Osteoblast (primary cell): ENCODE measurements around the gene ADAMTS2. TPM values are rescaled to one million over a fixed set of nuclear protein-coding genes. Genes with fewer than 3 reads are reported as not detected.

ENCODE experiments used
- DNase-seq: peaks from one replicate; pipeline ENCODE4 v3.0.0; 2011; ENCODE audit warnings: low spot score, mixed read lengths; ENCODE audit not compliant: insufficient read length; ENCODE audit errors: missing footprints
- H2AFZ ChIP-seq: 2 replicates; pipeline ENCODE4 v1.6.0; 2011; ENCODE audit warnings: mild to moderate bottlenecking, low read length
- H3K27ac ChIP-seq: 2 replicates; pipeline ENCODE4 v1.5.1; 2011; ENCODE audit warnings: mild to moderate bottlenecking, low read depth, low read length, moderate library complexity
- H3K27me3 ChIP-seq: 2 replicates; pipeline ENCODE4 v1.6.0; 2012; ENCODE audit warnings: mild to moderate bottlenecking, control low read depth, inconsistent platforms, low read length, moderate library complexity; ENCODE audit not compliant: insufficient read depth
- H3K36me3 ChIP-seq: 2 replicates; pipeline ENCODE4 v1.5.1; 2011; ENCODE audit warnings: mild to moderate bottlenecking, low read length, control low read depth, moderate library complexity; ENCODE audit not compliant: insufficient read depth
- H3K4me1 ChIP-seq: 2 replicates; pipeline ENCODE4 v1.5.1; 2011; ENCODE audit warnings: mild to moderate bottlenecking, low read length, control low read depth, moderate library complexity; ENCODE audit not compliant: insufficient read depth
- H3K4me2 ChIP-seq: 2 replicates; pipeline ENCODE4 v1.6.0; 2011; ENCODE audit warnings: mild to moderate bottlenecking, low read length; ENCODE audit not compliant: insufficient read depth
- H3K4me3 ChIP-seq: fragments of 200-600 bp; sonication (generic); 3 replicates; pipeline ENCODE4 v1.5.1; 2012; ENCODE audit warnings: mild to moderate bottlenecking, low read length, inconsistent platforms; ENCODE audit not compliant: insufficient read depth
- H3K79me2 ChIP-seq: 2 replicates; pipeline ENCODE4 v1.6.0; 2012; ENCODE audit warnings: mild to moderate bottlenecking, low read length, control low read depth, inconsistent platforms; ENCODE audit not compliant: insufficient read depth
- H3K9me3 ChIP-seq: 2 replicates; pipeline ENCODE4 v1.5.1; 2011; ENCODE audit warnings: low read depth, low read length, control low read depth
- H4K20me1 ChIP-seq: 2 replicates; pipeline ENCODE4 v1.6.0; 2012; ENCODE audit warnings: mild to moderate bottlenecking, low read length, control low read depth; ENCODE audit not compliant: insufficient read depth
- total RNA-seq: library from RNA; depleted of rRNA; stranded (reverse); fragments of >200 nt; gene quantifications from 2 replicates; pipeline ENCODE4 v1.2.3, GENCODE V29; 2012
- TF ChIP-seq, protein P1 (sequence below): IDR thresholded peaks from 2 replicates; pipeline ENCODE4 v1.5.1; 2011; ENCODE audit warnings: mild to moderate bottlenecking, low read depth, low read length, moderate library complexity; ENCODE audit errors: extremely low read depth

Gene ADAMTS2
- total RNA-seq, 1 donor = 144 TPM

GRCh38 chr5:179201986-179202385 is 143.3 kb downstream of the ADAMTS2 start:
- Histone ChIP-seq H3K79me2 (peaks cover 69% of the 10 kb centered on the region), H3K4me3 (no peak overlapping the region), H3K4me2 (no peak overlapping the region), H3K9me3 (no peaks in the 10 kb centered on the region), H2AFZ (no peak overlapping the region), H3K27ac (no peak overlapping the region), H3K27me3 (no peaks in the 10 kb centered on the region), H3K36me3 (peaks cover 10% of the 10 kb centered on the region), H4K20me1 (peaks cover 48% of the 10 kb centered on the region), H3K4me1 (peaks cover 4% of the 10 kb centered on the region)
- TF ChIP-seq, protein P1, sequence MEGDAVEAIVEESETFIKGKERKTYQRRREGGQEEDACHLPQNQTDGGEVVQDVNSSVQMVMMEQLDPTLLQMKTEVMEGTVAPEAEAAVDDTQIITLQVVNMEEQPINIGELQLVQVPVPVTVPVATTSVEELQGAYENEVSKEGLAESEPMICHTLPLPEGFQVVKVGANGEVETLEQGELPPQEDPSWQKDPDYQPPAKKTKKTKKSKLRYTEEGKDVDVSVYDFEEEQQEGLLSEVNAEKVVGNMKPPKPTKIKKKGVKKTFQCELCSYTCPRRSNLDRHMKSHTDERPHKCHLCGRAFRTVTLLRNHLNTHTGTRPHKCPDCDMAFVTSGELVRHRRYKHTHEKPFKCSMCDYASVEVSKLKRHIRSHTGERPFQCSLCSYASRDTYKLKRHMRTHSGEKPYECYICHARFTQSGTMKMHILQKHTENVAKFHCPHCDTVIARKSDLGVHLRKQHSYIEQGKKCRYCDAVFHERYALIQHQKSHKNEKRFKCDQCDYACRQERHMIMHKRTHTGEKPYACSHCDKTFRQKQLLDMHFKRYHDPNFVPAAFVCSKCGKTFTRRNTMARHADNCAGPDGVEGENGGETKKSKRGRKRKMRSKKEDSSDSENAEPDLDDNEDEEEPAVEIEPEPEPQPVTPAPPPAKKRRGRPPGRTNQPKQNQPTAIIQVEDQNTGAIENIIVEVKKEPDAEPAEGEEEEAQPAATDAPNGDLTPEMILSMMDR = no peak
- DNase-seq = peak; percentile 14

DNA sequence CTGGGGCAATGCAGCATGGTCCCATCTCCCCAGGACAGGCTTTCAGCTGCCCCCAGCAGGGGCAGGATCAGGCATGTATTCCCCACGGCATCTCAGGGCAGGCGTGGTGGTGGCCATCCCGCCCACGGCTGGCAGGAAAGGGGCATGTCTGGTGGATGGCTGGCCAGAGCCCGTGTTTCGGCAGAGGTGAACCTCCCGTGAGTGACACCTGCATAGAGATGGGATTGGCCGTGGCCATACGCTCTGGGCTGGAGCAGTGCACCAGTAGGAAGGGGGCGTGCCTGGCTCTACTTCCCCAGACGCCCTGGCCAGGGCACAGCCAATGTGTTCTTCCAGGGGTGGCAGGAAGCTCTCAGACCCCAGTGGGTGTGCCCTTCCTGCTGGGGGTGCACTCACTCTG is 146.0 kb downstream of the ADAMTS2 start:
- no peaks in the 10 kb centered on the region for H3K4me1 ChIP-seq
- peaks cover 66% of the 10 kb centered on the region for H3K79me2 ChIP-seq
- H3K36me3 ChIP-seq = peaks cover 11% of the 10 kb centered on the region
- DNase-seq = peak; percentile 14
- H3K27ac ChIP-seq = no peak overlapping the region
- no peaks in the 10 kb centered on the region for H3K27me3 ChIP-seq
- H2AFZ ChIP-seq = no peak overlapping the region
- H3K4me2 ChIP-seq = no peak overlapping the region
- no peaks in the 10 kb centered on the region for H3K9me3 ChIP-seq
- no peak overlapping the region for H3K4me3 ChIP-seq
- TF ChIP-seq, protein P1 = no peak
- H4K20me1 ChIP-seq = peaks cover 58% of the 10 kb centered on the region

GRCh38 chr5:179198825-179199224 is 146.4 kb downstream of the ADAMTS2 start:
- DNase-seq = peak; percentile 69
- H3K4me1 ChIP-seq = no peaks in the 10 kb centered on the region
- H3K27me3 ChIP-seq = no peaks in the 10 kb centered on the region
- H3K27ac ChIP-seq = no peak overlapping the region
- H3K4me3 ChIP-seq = no peak overlapping the region
- H2AFZ ChIP-seq = no peak overlapping the region
- peaks cover 63% of the 10 kb centered on the region for H4K20me1 ChIP-seq
- peaks cover 13% of the 10 kb centered on the region for H3K36me3 ChIP-seq
- no peak overlapping the region for H3K4me2 ChIP-seq
- TF ChIP-seq, protein P1 = no peak
- H3K79me2 ChIP-seq = peaks cover 67% of the 10 kb centered on the region
- H3K9me3 ChIP-seq = no peaks in the 10 kb centered on the region

- Histone ChIP-seq H3K9me3 (no peaks in the 10 kb centered on the region), H3K4me3 (no peak overlapping the region), H3K27ac (no peak overlapping the region), H3K4me1 (no peaks in the 10 kb centered on the region), H3K4me2 (no peak overlapping the region), H3K36me3 (peaks cover 24% of the 10 kb centered on the region), H4K20me1 (peaks cover 66% of the 10 kb centered on the region), H3K27me3 (no peaks in the 10 kb centered on the region), H2AFZ (no peak overlapping the region), H3K79me2 (peaks cover 54% of the 10 kb centered on the region)
- TF ChIP-seq, protein P1 = no peak
- DNase-seq = peak; percentile 48
Observed at GRCh38 chr5:179196405-179197079, 148.7 kb downstream of the ADAMTS2 start.
